Measurements from ENCODE around the gene FBXL4.

DNA sequence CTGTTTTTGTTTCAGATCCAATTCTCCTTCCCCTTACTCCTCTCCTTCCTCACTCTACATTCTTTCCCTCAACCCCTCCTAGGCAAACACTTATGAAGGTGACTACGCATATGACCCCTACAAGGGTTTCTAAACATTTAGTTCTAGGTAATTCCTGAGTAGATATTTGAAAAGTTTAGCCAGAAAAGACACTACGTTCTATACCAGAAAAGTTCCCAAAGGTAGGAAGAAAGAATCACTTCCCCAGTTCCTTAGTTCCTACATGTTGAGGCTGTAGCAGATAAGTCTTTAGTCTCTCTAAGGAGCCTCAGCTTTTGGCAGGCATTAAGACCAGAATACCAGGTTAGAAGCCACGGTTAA, 101.7 kb downstream of the FBXL4 start:
- TF ChIP-seq CTCF (IDR thresholded peaks at IDR 0.05) (no peak), POLR2AphosphoS5 (IDR thresholded peaks at IDR 0.05) (no peak)
